AG09319 (cell line): ENCODE results near the gene CD248.
"Not testable (repeated sequence)": the region's sequence is repeated elsewhere in the genome, so short reads cannot be mapped to it uniquely, and the experiment has no call there.

Experiments
- DNase-seq: peaks from one replicate; pipeline ENCODE4 v3.0.0-alpha.2; 2010; ENCODE audit warnings: low read depth; ENCODE audit errors: extremely low read depth
- CTCF ChIP-seq: IDR thresholded peaks from 2 replicates; pipeline ENCODE4 v1.5.1; 2011; ENCODE audit warnings: low read depth, mild to moderate bottlenecking, inconsistent platforms, low read length, moderate library complexity

Gene CD248

GRCh38 chr11:66281776-66282467 is 34.9 kb downstream of the CD248 start:
- no peak for DNase-seq
- no peak for TF ChIP-seq CTCF

- DNase-seq: no peak
- no peak for TF ChIP-seq CTCF
Observed at GRCh38 chr11:66281001-66281400, 35.8 kb downstream of the CD248 start.

GRCh38 chr11:66280428-66280827 is 36.4 kb downstream of the CD248 start:
- no peak for TF ChIP-seq CTCF
- no peak for DNase-seq

GRCh38 chr11:66279092-66279734 is 37.6 kb downstream of the CD248 start:
- TF ChIP-seq CTCF: no peak
- DNase-seq: no peak

- TF ChIP-seq CTCF: no peak
- DNase-seq: no peak
Observed at GRCh38 chr11:66278363-66279091, 38.3 kb downstream of the CD248 start.

- no peak for TF ChIP-seq CTCF
- DNase-seq: no peak
Observed at GRCh38 chr11:66277471-66278362, 39.1 kb downstream of the CD248 start, which contains the start of gene CNIH2. Gene CNIH2 (plus strand): TSS chr11:66278175. CDS start chr11:66278457, 282 bp downstream.

- DNase-seq: not testable (repeated sequence)
Observed at GRCh38 chr11:66277064-66277463, 39.8 kb downstream of the CD248 start.

- DNase-seq: not testable (repeated sequence)
Observed at GRCh38 chr11:66276619-66277018, 40.2 kb downstream of the CD248 start.
